Central memory CD4-positive, alpha-beta T cell (primary cell): Measurements from ENCODE around the gene VPS39.

Experiments
- DNase-seq: peaks from one replicate; pipeline ENCODE4 v3.0.0; 2022

Gene VPS39

DNA sequence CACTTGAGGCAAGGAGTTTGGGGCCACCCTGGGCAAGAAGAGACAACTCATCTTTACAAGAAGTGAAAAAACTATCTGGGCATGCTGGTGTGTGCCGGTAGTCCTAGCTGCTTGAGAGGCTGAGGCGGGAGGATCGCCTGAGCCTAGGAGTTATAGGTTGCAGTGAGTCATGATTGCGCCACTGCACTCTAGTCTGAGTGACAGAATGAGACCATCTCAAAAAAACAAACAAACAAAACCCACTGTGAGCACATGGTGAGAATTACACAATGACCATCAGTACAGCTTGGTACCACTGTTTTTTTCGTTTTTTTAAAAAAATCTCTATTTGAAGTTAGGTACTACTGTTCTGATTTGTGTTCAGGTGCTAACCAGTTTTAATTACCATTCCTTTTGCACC, 13.6 kb downstream of the VPS39 start:
- no peak for DNase-seq

DNA sequence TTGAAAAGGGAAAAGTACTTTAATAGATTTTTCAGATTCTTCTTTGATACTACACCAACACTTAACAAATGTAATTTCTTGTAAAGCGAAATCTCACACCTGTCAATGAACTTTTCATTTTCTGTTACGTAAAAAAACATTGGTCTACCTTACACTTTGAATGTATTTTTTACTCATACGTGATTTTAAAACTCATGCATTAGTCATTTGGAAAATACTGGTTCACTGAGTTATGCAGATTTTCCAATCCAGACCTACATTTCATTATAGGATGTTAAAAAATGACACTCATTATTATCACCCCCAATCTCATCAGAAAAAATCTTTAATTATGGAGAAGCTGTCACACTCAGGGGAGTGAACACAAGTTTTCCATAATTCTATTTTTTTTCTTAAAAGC, 14.7 kb downstream of the VPS39 start:
- DNase-seq = no peak

GRCh38 chr15:42191610-42192346, 16.3 kb downstream of the VPS39 start:
- DNase-seq = no peak

- no peak for DNase-seq
Observed at GRCh38 chr15:42190370-42190769, 17.7 kb downstream of the VPS39 start.

GRCh38 chr15:42185801-42186200, 22.3 kb downstream of the VPS39 start:
- no peak for DNase-seq

DNA sequence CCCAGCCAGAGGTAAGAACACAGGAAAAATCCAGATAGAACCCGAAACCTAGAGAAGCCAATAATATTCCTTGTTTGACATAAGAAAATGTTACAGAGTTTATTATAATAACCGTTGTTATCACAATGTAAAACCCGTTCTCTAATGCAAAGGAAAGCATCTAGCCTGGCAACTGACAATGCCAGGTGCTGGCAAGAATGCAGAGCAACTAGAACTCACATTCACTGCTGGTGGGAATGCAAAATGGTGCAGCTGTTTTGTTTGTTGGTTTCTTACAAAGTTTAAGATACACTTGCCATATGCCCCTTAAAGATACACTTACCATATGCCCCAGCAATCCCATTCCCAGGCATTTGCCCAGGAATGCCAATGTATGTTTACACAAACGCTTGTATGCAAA, 23.4 kb downstream of the VPS39 start:
- DNase-seq = no peak

- no peak for DNase-seq
Observed at GRCh38 chr15:42184296-42184695, 23.8 kb downstream of the VPS39 start.

GRCh38 chr15:42182961-42183360, 25.1 kb downstream of the VPS39 start:
- no peak for DNase-seq

DNA sequence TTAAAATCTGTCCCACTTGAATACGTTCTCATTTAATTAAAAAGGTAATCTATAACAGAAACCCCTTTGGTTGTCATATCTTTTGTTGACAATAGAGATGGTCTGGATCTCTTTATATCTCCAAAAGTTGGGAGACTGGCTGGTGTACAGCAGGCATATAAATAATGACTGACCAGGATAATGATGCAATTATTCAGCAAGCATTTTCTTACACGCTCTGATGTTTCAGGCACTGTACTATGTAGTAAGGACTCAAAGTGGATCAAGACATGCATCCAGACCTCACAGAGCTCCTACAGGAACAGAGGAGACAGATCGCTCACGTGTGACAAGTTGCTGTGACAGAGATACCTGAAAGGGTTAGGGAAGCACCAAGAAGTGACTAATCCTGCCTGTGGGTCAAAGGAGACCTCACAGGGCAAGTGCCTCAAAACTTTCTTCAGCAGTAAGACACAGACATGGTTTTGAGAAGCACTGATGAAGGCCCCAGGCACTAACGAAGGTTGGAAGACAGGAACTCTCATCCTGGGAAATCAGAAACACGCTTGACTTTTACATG, 25.7 kb downstream of the VPS39 start:
- DNase-seq = no peak

GRCh38 chr15:42178056-42178455, 30.0 kb downstream of the VPS39 start:
- no peak for DNase-seq

GRCh38 chr15:42175671-42176070, 32.4 kb downstream of the VPS39 start:
- no peak for DNase-seq

DNA sequence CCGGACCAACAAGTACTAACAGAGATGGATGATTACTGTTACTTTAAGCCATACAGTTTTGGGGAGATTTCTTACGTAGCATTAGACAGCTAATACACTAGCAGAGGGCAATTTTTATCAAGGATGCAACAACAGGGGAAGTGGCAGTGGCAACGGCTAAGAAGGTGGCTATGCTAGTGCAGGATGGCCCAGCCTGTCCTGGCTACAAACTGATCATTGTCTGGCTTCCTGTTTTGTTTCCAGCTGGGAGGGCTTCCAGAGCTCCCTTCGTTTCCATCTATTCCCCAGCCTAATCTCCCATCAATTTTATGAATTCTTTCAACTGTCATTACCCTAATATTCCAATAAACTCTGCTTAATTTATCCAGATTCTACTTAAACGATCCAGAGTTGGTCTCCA, 35.6 kb downstream of the VPS39 start:
- DNase-seq = no peak

GRCh38 chr15:42171795-42172194, 36.3 kb downstream of the VPS39 start:
- no peak for DNase-seq

- DNase-seq = no peak
Observed at GRCh38 chr15:42171122-42171521, 37.0 kb downstream of the VPS39 start.

DNA sequence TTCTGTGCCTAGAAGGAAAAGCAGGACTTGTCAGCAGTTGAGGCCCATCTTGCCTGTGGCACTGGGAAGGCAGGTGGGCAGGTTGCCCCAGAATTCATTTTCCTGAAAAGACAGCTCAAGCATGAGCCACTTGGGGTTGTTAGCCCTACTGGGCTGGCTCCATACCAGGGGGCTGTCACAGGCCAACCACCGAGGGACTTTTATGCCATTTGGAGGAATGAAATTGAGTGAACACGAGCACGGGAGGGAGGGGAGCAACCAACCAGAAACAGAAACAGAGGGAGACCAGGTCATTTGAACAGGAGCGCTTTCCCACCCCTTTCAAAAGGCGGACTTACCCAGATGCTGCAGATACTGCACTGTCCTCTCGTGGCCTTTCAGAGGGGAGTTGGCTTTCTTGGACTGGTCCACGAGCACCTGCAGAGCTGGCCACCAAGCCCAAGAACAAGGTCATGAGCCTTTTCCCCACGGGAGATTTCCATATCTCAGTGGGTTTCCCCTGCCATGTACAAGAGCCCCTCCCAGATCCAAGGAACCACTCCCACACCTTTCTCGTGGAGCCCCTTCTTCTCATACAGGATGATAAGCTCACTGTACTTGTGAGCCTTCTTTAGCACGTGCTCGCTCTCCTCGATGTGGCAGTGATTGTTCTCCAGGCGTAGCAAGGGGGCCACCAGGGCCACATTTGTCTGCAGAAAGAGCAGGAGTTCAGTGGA, 41.7 kb downstream of the VPS39 start:
- no peak for DNase-seq

- no peak for DNase-seq
Observed at GRCh38 chr15:42165106-42165505, 43.0 kb downstream of the VPS39 start.

DNA sequence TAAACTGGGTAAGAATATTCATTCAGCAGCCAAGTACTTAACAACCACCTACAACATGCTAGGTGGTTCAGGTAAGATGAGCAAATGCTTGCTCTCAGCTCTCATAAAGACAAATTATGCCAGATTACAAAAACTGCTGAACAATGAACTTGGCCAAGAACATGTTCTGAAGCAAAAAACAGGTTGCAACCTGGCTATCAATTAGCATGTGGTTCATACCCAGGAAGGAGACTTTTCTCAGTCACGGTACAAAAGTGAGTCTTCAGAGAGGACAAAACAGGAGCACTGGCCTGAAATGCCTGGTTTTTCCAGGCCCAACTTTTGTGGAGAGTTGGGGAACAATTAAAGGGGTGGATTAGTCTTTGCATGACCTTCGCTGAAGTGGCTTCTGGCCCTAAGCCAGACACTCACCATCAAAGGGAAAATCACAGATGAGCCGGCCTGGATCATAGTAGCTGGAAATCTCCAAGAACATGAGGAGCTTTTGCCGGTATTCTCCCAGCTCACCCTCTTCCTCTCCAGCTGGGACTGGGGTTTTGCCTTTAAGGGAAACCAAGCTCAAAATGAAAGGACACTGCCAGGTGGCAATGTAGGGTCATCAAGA, 44.1 kb downstream of the VPS39 start:
- DNase-seq = no peak

GRCh38 chr15:42163291-42163690, 44.8 kb downstream of the VPS39 start:
- no peak for DNase-seq

DNA sequence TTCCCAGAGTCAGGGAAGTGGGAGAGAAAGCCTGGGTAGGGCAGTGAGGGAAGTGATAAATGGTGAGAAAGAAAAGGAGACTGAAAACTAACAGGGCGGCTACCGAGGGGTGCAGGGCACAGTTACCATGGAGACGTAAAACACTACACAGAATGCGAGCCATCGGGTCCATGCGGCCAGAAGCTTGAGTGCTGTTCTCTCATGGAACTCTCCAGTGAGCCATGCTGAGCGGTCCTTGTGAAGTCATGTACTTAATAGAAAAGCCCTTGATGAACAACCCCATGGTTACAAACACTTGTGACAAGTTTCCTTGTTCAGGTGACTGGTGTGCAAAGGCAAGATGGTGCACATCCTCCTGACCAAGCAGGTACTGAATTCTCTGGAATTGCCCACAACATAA, 48.0 kb downstream of the VPS39 start:
- no peak for DNase-seq

DNA sequence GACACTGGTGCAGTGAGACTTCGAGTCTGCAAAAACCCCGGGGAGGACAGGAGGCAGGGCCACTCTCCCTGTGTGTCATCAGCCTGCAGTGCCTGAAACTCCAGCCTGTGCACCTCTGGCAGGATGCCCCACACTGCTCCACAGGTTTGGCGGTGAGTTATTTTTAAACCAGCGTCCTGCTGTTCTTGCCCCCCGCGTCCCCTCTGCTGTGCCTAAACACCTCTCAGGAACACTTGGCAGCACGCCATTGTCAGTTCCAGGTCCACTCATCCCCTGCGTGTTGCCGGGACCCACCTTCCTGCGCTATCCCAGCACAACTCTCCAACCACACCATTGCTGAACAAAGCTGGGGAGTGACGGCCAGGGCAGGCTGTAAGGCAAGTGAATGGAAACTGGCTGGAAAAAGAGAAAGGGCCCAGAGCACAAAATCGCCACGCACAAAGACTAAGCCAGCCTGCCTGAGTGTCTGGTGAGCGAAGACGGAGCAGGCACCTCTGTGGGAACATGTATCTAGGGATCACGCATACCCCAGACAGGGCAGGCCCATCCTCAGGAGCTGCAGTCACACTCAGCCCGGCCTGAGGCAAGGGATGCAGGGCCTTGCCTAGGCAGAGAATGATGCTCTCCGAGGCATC, 48.6 kb downstream of the VPS39 start:
- no peak for DNase-seq

DNA sequence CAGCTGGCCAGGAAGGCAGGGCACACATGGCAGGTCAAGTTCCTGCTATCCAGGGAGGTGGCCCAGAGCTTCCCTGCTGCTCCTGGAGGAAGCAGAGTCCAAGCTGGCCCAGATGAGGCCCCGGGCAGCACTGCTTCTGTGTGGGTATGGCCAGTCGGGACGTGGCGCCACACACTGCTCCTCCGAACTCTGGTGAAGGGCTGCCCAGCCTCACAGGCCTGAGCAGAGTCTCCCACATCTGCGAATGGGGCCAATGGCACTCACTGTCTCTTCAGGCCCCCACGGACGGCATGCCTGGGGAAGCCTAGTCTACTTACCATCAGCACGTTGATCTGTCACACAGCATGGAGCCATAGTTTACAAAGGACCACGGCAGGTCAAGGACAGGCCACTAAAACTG, 49.2 kb downstream of the VPS39 start:
- DNase-seq = no peak

DNA sequence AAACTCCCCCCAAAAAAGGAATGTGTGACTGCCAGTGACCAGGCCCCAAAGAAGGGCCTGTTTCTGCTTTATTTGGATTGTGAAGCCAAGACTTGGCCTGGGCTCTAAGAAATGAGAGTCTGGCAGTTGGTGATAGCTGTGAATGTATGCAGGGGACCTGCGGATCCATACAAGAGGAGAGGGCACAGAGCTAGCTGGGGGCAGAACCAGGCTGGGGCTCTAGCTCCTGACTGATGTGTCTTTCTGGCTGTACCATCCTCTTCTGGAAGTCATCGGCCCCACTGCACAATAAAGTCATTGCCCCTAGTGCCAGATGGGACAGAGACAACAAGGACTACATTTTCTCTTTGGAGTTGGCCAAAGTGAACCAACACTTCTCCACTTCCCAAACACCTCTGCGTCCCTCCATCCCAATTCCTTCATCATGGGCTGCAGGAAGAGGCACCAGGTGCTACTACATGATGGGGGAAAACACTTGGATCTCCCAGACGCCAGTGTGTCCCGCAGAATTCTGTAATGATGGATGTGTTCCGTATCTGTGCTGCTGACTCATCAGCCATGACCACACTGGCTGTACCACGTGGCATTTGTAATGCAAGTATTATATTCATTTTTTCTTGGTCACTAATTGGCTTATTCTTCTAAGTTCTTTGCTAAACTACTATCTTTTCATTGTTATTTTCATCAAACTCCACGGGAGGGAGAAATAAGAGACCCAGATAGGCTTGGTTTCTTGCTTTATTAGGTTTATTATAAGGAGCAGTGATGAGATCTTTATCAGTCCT, 49.9 kb downstream of the VPS39 start:
- DNase-seq = no peak

GRCh38 chr15:42157381-42157780, 50.7 kb downstream of the VPS39 start:
- no peak for DNase-seq
